Measurements from ENCODE around the gene TK1. TPM values are rescaled to one million over a fixed set of nuclear protein-coding genes. Genes with fewer than 3 reads are reported as not detected.

Gene TK1
- total RNA-seq, 1 experiment from 2014 or later = 153 TPM

DNA sequence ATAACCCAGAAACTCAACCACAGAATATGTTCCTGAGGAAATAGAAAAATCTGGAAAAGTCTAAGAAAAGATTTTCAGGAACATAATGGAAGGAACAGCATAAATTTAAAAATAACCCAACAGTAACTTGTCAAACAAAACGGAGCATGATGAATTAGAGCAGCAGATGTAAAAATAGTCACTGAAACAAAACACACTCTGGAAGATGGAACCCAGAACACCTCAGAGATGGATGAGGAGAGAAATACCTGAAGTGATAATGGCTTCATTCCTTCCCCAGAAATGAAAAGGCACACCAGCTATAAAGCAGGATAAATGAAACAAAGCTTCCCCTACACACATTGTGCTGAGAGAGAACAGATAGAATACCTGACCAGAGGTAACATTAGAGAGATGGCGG, 6.3 kb downstream of the TK1 start:
- Histone ChIP-seq H3K9me3 (ENCODE audit: control insufficient read depth, insufficient read depth, low read depth, low read length) (no peaks in the 10 kb centered on the region), H3K4me1 (ENCODE audit: control insufficient read depth, insufficient read depth, low read length) (peaks cover 24% of the 10 kb centered on the region), H3K27me3 (ENCODE audit: control insufficient read depth, insufficient read depth, low read length) (no peaks in the 10 kb centered on the region), H3K36me3 (ENCODE audit: control insufficient read depth, insufficient read depth, low read length) (peaks cover 3% of the 10 kb centered on the region; the same call in 1 of the 2 replicates), H3K4me3 (ENCODE audit: low read depth in 2 of 2, low read length in 2 of 2) (no peak overlapping the region), H3K27ac (ENCODE audit: low read length) (no peak overlapping the region)
- in situ Hi-C loops (cut with HindIII; ENCODE audit: low pct_unique_long_range_greater_than_20kb, low sequenced_read_pairs) = no loop called here
- TF ChIP-seq POLR2AphosphoS5 (IDR thresholded peaks at IDR 0.05; ENCODE audit: low read depth, low read length) (no peak), SIN3A (IDR thresholded peaks at IDR 0.05; ENCODE audit: borderline replicate concordance, insufficient read depth, low read depth, low read length) (no peak), TCF7L2 (IDR thresholded peaks at IDR 0.05; ENCODE audit: low read depth, low read length) (no peak)
- TF ChIP-seq, protein P1, sequence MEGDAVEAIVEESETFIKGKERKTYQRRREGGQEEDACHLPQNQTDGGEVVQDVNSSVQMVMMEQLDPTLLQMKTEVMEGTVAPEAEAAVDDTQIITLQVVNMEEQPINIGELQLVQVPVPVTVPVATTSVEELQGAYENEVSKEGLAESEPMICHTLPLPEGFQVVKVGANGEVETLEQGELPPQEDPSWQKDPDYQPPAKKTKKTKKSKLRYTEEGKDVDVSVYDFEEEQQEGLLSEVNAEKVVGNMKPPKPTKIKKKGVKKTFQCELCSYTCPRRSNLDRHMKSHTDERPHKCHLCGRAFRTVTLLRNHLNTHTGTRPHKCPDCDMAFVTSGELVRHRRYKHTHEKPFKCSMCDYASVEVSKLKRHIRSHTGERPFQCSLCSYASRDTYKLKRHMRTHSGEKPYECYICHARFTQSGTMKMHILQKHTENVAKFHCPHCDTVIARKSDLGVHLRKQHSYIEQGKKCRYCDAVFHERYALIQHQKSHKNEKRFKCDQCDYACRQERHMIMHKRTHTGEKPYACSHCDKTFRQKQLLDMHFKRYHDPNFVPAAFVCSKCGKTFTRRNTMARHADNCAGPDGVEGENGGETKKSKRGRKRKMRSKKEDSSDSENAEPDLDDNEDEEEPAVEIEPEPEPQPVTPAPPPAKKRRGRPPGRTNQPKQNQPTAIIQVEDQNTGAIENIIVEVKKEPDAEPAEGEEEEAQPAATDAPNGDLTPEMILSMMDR (IDR thresholded peaks at IDR 0.05) = no peak
- TF ChIP-seq, protein P2, sequence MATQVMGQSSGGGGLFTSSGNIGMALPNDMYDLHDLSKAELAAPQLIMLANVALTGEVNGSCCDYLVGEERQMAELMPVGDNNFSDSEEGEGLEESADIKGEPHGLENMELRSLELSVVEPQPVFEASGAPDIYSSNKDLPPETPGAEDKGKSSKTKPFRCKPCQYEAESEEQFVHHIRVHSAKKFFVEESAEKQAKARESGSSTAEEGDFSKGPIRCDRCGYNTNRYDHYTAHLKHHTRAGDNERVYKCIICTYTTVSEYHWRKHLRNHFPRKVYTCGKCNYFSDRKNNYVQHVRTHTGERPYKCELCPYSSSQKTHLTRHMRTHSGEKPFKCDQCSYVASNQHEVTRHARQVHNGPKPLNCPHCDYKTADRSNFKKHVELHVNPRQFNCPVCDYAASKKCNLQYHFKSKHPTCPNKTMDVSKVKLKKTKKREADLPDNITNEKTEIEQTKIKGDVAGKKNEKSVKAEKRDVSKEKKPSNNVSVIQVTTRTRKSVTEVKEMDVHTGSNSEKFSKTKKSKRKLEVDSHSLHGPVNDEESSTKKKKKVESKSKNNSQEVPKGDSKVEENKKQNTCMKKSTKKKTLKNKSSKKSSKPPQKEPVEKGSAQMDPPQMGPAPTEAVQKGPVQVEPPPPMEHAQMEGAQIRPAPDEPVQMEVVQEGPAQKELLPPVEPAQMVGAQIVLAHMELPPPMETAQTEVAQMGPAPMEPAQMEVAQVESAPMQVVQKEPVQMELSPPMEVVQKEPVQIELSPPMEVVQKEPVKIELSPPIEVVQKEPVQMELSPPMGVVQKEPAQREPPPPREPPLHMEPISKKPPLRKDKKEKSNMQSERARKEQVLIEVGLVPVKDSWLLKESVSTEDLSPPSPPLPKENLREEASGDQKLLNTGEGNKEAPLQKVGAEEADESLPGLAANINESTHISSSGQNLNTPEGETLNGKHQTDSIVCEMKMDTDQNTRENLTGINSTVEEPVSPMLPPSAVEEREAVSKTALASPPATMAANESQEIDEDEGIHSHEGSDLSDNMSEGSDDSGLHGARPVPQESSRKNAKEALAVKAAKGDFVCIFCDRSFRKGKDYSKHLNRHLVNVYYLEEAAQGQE (IDR thresholded peaks at IDR 0.05; ENCODE audit: insufficient read depth in 1 of 2, low read depth in 2 of 2, low read length in 1 of 2) = no peak
- intact Hi-C loops (cut with micrococcal nuclease; ENCODE audit: unreplicated experiment) = no loop called here
- no TSS peak for BruUV-seq (replicated peaks)
- DNase-seq (ENCODE audit: low read depth, low spot score) (no peak), ATAC-seq (no peak)
- CTCF ChIA-PET = interaction anchor here (0.6 kb wide), 1 partner anchor 68 kb away, joined by 4 read pairs; no protein-coding TSS in a partner anchor
- POLR2A ChIA-PET = interaction anchor here (0.6 kb wide), 1 partner anchor 180 kb away, joined by 3 read pairs; no protein-coding TSS in a partner anchor

DNA sequence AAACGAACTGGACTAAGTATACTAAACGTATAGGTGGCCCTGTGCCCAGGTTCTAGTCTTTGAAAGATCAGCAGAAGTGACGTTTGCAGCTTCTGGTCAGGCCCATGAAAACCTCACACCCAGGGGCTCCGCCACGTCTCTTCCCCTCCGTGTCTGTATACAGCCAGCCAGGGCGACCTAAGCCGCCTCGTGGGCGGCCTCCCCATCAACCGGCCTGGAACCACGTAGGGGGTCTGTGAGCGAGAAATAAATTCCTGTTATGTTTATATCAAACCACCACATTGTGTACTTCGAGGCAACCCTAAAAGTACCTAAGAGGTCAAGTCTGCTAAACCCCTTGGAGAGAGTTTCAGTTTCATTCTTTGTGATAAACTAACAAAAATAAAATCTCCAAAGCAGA, 6.8 kb downstream of the TK1 start:
- DNase-seq (ENCODE audit: low read depth, low spot score) = no peak
- TF ChIP-seq POLR2AphosphoS5 (IDR thresholded peaks at IDR 0.05; ENCODE audit: low read depth, low read length) = no peak
- no peak for TF ChIP-seq TCF7L2 (IDR thresholded peaks at IDR 0.05; ENCODE audit: low read depth, low read length)
- TF ChIP-seq, protein P2 (IDR thresholded peaks at IDR 0.05; ENCODE audit: insufficient read depth in 1 of 2, low read depth in 2 of 2, low read length in 1 of 2) = no peak
- TF ChIP-seq, protein P1 (IDR thresholded peaks at IDR 0.05) = no peak
- TF ChIP-seq SIN3A (IDR thresholded peaks at IDR 0.05; ENCODE audit: borderline replicate concordance, insufficient read depth, low read depth, low read length) = no peak
- ChIA-PET POLR2A (no interaction called here), CTCF (no interaction called here)
- no peaks in the 10 kb centered on the region for H3K9me3 ChIP-seq (ENCODE audit: control insufficient read depth, insufficient read depth, low read depth, low read length)
- no peak overlapping the region for H3K4me3 ChIP-seq (ENCODE audit: low read depth in 2 of 2, low read length in 2 of 2)
- no peaks in the 10 kb centered on the region for H3K27me3 ChIP-seq (ENCODE audit: control insufficient read depth, insufficient read depth, low read length)
- no peak overlapping the region for H3K27ac ChIP-seq (ENCODE audit: low read length)
- ATAC-seq = no peak
- peaks cover 24% of the 10 kb centered on the region for H3K4me1 ChIP-seq (ENCODE audit: control insufficient read depth, insufficient read depth, low read length)
- H3K36me3 ChIP-seq (ENCODE audit: control insufficient read depth, insufficient read depth, low read length) = peaks cover 3% of the 10 kb centered on the region; the same call in 1 of the 2 replicates
- in situ Hi-C loops (cut with HindIII; ENCODE audit: low pct_unique_long_range_greater_than_20kb, low sequenced_read_pairs) (no loop called here), intact Hi-C loops (cut with micrococcal nuclease; ENCODE audit: unreplicated experiment) (no loop called here)
- BruUV-seq (replicated peaks) = TSS peak; percentile 31
